HCT116 (cell line): ENCODE measurements around the gene SIL1. TPM values are rescaled to one million over a fixed set of nuclear protein-coding genes. Genes with fewer than 3 reads are reported as not detected.

Experiments
- ATAC-seq: fragments of 200-7000 bp; cut with Tn5 transposase; 2 replicates; pipeline ENCODE4 v1.9.1; 2020; ENCODE audit warnings: mild to moderate bottlenecking, moderate library complexity
- BruUV-seq: library from RNA; stranded (reverse); fragments of 400-500 nt; replicated peaks from 2 replicates; lab custom pipeline; 2021; lab: Mats Ljungman, UMichigan
- CTCF ChIA-PET: fragments of 300-600 bp; sonication (Branson Sonifier 250); formaldehyde crosslinking; loops from one replicate; lab custom pipeline; 2021; ENCODE audit warnings: antibody characterized with exemption; lab: Charles Lee
- POLR2A ChIA-PET: fragments of 300-600, 350-600 bp; sonication (Branson Sonifier 250); formaldehyde crosslinking; loops from one replicate; lab custom pipeline; 2021; ENCODE audit warnings: antibody characterized with exemption; lab: Charles Lee
- RAD21 ChIA-PET, 2 experiments: fragments of 300-600 bp; sonication (Branson Sonifier 250); formaldehyde crosslinking; loops; one replicate each; lab custom pipeline; 2023; ENCODE audit warnings: low total read pairs in 2 of 2; ENCODE audit not compliant: uncharacterized antibody in 2 of 2, unreplicated experiment in 2 of 2, low non-redundant PET in 1 of 2; lab: Charles Lee
- DNase-seq: peaks from one replicate; pipeline ENCODE4 v3.0.0-alpha.2; 2010; ENCODE audit warnings: low read depth, low spot score
- H2AFZ ChIP-seq: fragments of 200-600 bp; shearing (Covaris generic), sonication (generic); 2 replicates; pipeline ENCODE4 v1.6.1; 2017; ENCODE audit warnings: low read depth, mixed run types, mixed read lengths, antibody characterized with exemption, low read length; ENCODE audit not compliant: poor library complexity, severe bottlenecking
- H3K27ac ChIP-seq: 2 replicates; pipeline ENCODE4 v1.5.1; 2012; ENCODE audit warnings: low read depth, low read length
- H3K27me3 ChIP-seq: fragments of 200-600 bp; sonication (generic); 2 replicates; pipeline ENCODE4 v1.6.1; 2016; ENCODE audit warnings: mixed run types, low read length, mixed read lengths; ENCODE audit not compliant: insufficient read depth
- H3K36me3 ChIP-seq, 2 experiments: fragments of 200-500 bp in 1 of 2; fragments of 200-600 bp in 1 of 2; sonication (Bioruptor generic) in 1 of 2; sonication (generic) in 1 of 2; 2 replicates each; pipeline versions ENCODE4 v1.5.1 to v1.6.1; 2014 to 2016; ENCODE audit warnings: low read length in 2 of 2, inconsistent platforms in 1 of 2, mixed read lengths in 1 of 2, mixed run types in 1 of 2; ENCODE audit not compliant: insufficient read depth in 2 of 2, control insufficient read depth in 1 of 2
- H3K4me1 ChIP-seq, 2 experiments: fragments of 200-600 bp in 1 of 2; sonication (generic) in 1 of 2; 2 replicates each; pipeline versions ENCODE4 v1.5.1 to v1.6.1; 2012 to 2017; ENCODE audit warnings: low read length in 2 of 2, inconsistent platforms in 1 of 2, mild to moderate bottlenecking in 1 of 2, mixed read lengths in 1 of 2, mixed run types in 1 of 2, moderate library complexity in 1 of 2; ENCODE audit not compliant: insufficient read depth in 2 of 2, control insufficient read depth in 1 of 2
- H3K4me2 ChIP-seq: fragments of 200-600 bp; sonication (generic); 2 replicates; pipeline ENCODE4 v1.6.1; 2017; ENCODE audit warnings: mixed run types, low read length, mixed read lengths
- H3K4me3 ChIP-seq, 2 experiments: fragments of 200-600 bp in 1 of 2; sonication (generic) in 1 of 2; replicated peaks in 1 of 2; 2 replicates each; pipeline ENCODE4 v1.5.1; 2011 to 2016; ENCODE audit warnings: low read length in 2 of 2, control low read depth in 1 of 2, low read depth in 1 of 2, mild to moderate bottlenecking in 1 of 2, mixed read lengths in 1 of 2, mixed run types in 1 of 2
- H3K79me2 ChIP-seq: fragments of 200-600 bp; sonication (generic); 2 replicates; pipeline ENCODE4 v1.6.1; 2017; ENCODE audit warnings: mild to moderate bottlenecking, mixed run types, low read length, moderate library complexity, mixed read lengths; ENCODE audit not compliant: insufficient read depth
- H3K9ac ChIP-seq: fragments of 200-600 bp; sonication (generic); 2 replicates; pipeline ENCODE4 v1.6.1; 2016; ENCODE audit warnings: low read length, mixed read lengths
- H3K9me2 ChIP-seq: fragments of 200-600 bp; sonication (generic), shearing (Covaris generic); 2 replicates; pipeline ENCODE4 v1.6.1; 2017; ENCODE audit warnings: mixed run types, mild to moderate bottlenecking, moderate library complexity; ENCODE audit not compliant: insufficient read depth
- H3K9me3 ChIP-seq, 2 experiments: fragments of 200-500 bp in 1 of 2; fragments of 200-600 bp in 1 of 2; sonication (Bioruptor generic) in 1 of 2; sonication (generic) in 1 of 2; 2 replicates each; pipeline ENCODE4 v1.6.1; 2014 to 2017; ENCODE audit warnings: low read length in 2 of 2, mixed read lengths in 2 of 2, inconsistent platforms in 1 of 2, low read depth in 1 of 2, mild to moderate bottlenecking in 1 of 2, mixed run types in 1 of 2, moderate library complexity in 1 of 2; ENCODE audit not compliant: control insufficient read depth in 1 of 2, insufficient read depth in 1 of 2
- H4K20me1 ChIP-seq: fragments of 200-600 bp; sonication (generic), shearing (Covaris generic); 2 replicates; pipeline ENCODE4 v1.6.1; 2017; ENCODE audit warnings: mixed run types, mild to moderate bottlenecking, moderate library complexity; ENCODE audit not compliant: insufficient read depth
- CBX3 ChIP-seq: IDR thresholded peaks from 2 replicates; pipeline ENCODE4 v1.6.1; 2012; ENCODE audit warnings: low read depth
- CEBPB ChIP-seq: IDR thresholded peaks from 2 replicates; pipeline ENCODE4 v1.6.1; 2012; ENCODE audit warnings: low read depth
- EGR1 ChIP-seq: IDR thresholded peaks from 2 replicates; pipeline ENCODE4 v1.6.1; 2012; ENCODE audit warnings: low read depth
- ELF1 ChIP-seq: IDR thresholded peaks from 2 replicates; pipeline ENCODE4 v1.6.1; 2012; ENCODE audit warnings: low read depth, borderline replicate concordance
- EZH2 ChIP-seq: fragments of 200-600 bp; sonication (generic); IDR thresholded peaks from 2 replicates; pipeline ENCODE4 v1.6.1; 2017; ENCODE audit warnings: antibody characterized with exemption, mixed run types
- EZH2phosphoT487 ChIP-seq: fragments of 200-600 bp; IDR thresholded peaks from 2 replicates; pipeline ENCODE4 v1.6.1; 2018; ENCODE audit warnings: antibody characterized with exemption, borderline replicate concordance
- FOSL1 ChIP-seq: IDR thresholded peaks from 2 replicates; pipeline ENCODE4 v1.6.1; 2012; ENCODE audit warnings: low read depth
- JUND ChIP-seq: IDR thresholded peaks from 2 replicates; pipeline ENCODE4 v1.6.1; 2012
- POLR2A ChIP-seq: IDR thresholded peaks from 2 replicates; pipeline ENCODE4 v1.7.0; 2011; ENCODE audit warnings: borderline replicate concordance; ENCODE audit not compliant: insufficient read depth, insufficient read length; ENCODE audit errors: extremely low read depth
- POLR2AphosphoS5 ChIP-seq: IDR thresholded peaks from 2 replicates; pipeline ENCODE4 v1.6.1; 2011; ENCODE audit warnings: mild to moderate bottlenecking, low read depth, low read length, moderate library complexity
- SIN3A ChIP-seq: IDR thresholded peaks from 2 replicates; pipeline ENCODE4 v1.6.1; 2012; ENCODE audit warnings: low read depth
- SP1 ChIP-seq: IDR thresholded peaks from 2 replicates; pipeline ENCODE4 v1.6.1; 2012; ENCODE audit warnings: low read depth
- SRF ChIP-seq: IDR thresholded peaks from 2 replicates; pipeline ENCODE4 v1.6.1; 2012; ENCODE audit warnings: low read depth
- TCF7L2 ChIP-seq: IDR thresholded peaks from 2 replicates; pipeline ENCODE4 v1.7.0; 2011; ENCODE audit warnings: borderline replicate concordance, inconsistent platforms; ENCODE audit not compliant: insufficient read depth, insufficient read length; ENCODE audit errors: extremely low read depth
- ZNF274 ChIP-seq: fragments of 200-500 bp; sonication (Bioruptor generic); IDR thresholded peaks from 2 replicates; pipeline ENCODE4 v1.6.1; 2014; ENCODE audit warnings: mild to moderate bottlenecking, low read depth, low read length, inconsistent platforms
- intact Hi-C: fragments of 100-400 bp; cut with micrococcal nuclease; formaldehyde crosslinking; loops from 2 replicates; pipeline ENCODE4 v1.10.0; 2022
- total RNA-seq: library from RNA; stranded (reverse); gene quantifications from one replicate; pipeline ENCODE4 v1.2.1, GENCODE V29; 2021; ENCODE audit not compliant: unreplicated experiment
- TF ChIP-seq, protein P1 (sequence below): IDR thresholded peaks from 2 replicates; pipeline ENCODE4 v1.6.1; 2012; ENCODE audit warnings: low read depth
- TF ChIP-seq, protein P2 (sequence below), 3 experiments: fragments of 200-600 bp in 1 of 3; sonication (generic) in 1 of 3; IDR thresholded peaks in 2 of 3; conservative IDR thresholded peaks in 1 of 3; 2 replicates each; pipeline ENCODE4 v1.5.1; 2012 to 2017; ENCODE audit warnings: low read depth in 2 of 3, low read length in 2 of 3, antibody characterized with exemption in 1 of 3, borderline replicate concordance in 1 of 3, control low read depth in 1 of 3, mild to moderate bottlenecking in 1 of 3, mixed read lengths in 1 of 3, mixed run types in 1 of 3, moderate library complexity in 1 of 3; ENCODE audit not compliant: insufficient read depth in 1 of 3
- TF ChIP-seq, protein P3 (sequence below): IDR thresholded peaks from 2 replicates; pipeline ENCODE4 v1.6.1; 2012
- TF ChIP-seq, protein P4 (sequence below): IDR thresholded peaks from 2 replicates; pipeline ENCODE4 v1.6.1; 2011; ENCODE audit warnings: mild to moderate bottlenecking, low read length, moderate library complexity; ENCODE audit not compliant: insufficient replicate concordance; ENCODE audit errors: extremely low read depth

Gene SIL1
- total RNA-seq, 1 experiment from 2014 or later = 34.0 TPM

DNA sequence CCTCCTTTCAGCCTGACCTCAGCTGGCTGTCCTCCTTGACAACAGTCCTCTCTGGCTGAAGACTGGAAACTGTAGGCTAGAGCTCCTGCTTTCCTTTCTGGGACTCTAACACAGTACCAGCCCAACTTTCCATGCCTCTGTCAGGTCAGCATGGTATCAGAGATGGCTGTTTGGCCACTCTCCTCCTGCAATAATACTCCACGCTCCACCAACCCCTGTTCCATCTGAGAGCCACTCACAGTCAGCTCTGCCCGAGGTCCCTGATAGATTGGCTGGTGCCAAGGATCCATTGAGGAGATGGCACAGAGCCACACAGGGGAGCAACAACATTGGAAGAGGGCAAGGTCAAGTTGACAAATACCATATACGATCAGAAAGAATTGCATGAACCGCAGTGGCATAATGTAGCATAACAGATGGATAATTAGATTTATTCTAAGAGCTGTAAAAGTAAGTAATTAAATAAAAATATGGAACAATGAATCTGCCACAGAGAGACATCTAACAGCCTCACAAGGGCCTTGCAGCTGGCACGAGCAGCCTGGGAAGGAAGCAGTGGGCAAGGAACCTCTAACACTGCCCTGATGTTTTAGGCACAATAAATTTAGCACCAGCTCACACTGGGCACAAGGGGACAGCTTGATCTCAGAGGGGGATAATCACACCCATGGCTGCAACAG is 228.7 kb downstream of the SIL1 start:
- no peaks in the 10 kb centered on the region for H3K27me3 ChIP-seq
- no peak overlapping the region for H3K4me3 ChIP-seq
- H3K79me2 ChIP-seq = no peaks in the 10 kb centered on the region
- H3K36me3 ChIP-seq = no peaks in the 10 kb centered on the region
- ATAC-seq = no peak
- BruUV-seq = no TSS peak
- no peak overlapping the region for H2AFZ ChIP-seq
- H4K20me1 ChIP-seq = no peaks in the 10 kb centered on the region
- no peak overlapping the region for H3K27ac ChIP-seq
- DNase-seq = no peak
- no peak overlapping the region for H3K9ac ChIP-seq
- CTCF ChIA-PET = no interaction called here
- H3K4me2 ChIP-seq = no peak overlapping the region
- no peaks in the 10 kb centered on the region for H3K9me3 ChIP-seq
- peaks cover 14 to 23% of the 10 kb centered on the region in 2 experiments for H3K4me1 ChIP-seq
- intact Hi-C loops = no loop called here
- RAD21 ChIA-PET = no interaction called here
- H3K9me2 ChIP-seq = no peaks in the 10 kb centered on the region
- no peak for TF ChIP-seq POLR2A
- TF ChIP-seq JUND = no peak
- no peak for TF ChIP-seq FOSL1
- TF ChIP-seq SP1 = no peak
- no peak for TF ChIP-seq CEBPB
- TF ChIP-seq, protein P1, sequence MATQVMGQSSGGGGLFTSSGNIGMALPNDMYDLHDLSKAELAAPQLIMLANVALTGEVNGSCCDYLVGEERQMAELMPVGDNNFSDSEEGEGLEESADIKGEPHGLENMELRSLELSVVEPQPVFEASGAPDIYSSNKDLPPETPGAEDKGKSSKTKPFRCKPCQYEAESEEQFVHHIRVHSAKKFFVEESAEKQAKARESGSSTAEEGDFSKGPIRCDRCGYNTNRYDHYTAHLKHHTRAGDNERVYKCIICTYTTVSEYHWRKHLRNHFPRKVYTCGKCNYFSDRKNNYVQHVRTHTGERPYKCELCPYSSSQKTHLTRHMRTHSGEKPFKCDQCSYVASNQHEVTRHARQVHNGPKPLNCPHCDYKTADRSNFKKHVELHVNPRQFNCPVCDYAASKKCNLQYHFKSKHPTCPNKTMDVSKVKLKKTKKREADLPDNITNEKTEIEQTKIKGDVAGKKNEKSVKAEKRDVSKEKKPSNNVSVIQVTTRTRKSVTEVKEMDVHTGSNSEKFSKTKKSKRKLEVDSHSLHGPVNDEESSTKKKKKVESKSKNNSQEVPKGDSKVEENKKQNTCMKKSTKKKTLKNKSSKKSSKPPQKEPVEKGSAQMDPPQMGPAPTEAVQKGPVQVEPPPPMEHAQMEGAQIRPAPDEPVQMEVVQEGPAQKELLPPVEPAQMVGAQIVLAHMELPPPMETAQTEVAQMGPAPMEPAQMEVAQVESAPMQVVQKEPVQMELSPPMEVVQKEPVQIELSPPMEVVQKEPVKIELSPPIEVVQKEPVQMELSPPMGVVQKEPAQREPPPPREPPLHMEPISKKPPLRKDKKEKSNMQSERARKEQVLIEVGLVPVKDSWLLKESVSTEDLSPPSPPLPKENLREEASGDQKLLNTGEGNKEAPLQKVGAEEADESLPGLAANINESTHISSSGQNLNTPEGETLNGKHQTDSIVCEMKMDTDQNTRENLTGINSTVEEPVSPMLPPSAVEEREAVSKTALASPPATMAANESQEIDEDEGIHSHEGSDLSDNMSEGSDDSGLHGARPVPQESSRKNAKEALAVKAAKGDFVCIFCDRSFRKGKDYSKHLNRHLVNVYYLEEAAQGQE = no peak
- TF ChIP-seq TCF7L2 = no peak
- no peak for TF ChIP-seq ZNF274
- TF ChIP-seq, protein P2, sequence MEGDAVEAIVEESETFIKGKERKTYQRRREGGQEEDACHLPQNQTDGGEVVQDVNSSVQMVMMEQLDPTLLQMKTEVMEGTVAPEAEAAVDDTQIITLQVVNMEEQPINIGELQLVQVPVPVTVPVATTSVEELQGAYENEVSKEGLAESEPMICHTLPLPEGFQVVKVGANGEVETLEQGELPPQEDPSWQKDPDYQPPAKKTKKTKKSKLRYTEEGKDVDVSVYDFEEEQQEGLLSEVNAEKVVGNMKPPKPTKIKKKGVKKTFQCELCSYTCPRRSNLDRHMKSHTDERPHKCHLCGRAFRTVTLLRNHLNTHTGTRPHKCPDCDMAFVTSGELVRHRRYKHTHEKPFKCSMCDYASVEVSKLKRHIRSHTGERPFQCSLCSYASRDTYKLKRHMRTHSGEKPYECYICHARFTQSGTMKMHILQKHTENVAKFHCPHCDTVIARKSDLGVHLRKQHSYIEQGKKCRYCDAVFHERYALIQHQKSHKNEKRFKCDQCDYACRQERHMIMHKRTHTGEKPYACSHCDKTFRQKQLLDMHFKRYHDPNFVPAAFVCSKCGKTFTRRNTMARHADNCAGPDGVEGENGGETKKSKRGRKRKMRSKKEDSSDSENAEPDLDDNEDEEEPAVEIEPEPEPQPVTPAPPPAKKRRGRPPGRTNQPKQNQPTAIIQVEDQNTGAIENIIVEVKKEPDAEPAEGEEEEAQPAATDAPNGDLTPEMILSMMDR (IDR thresholded peaks at IDR 0.05 in 2 of 3, conservative IDR thresholded peaks at IDR 0.05 in 1 of 3; ENCODE audit: borderline replicate concordance in 1 of 3, insufficient read depth in 1 of 3, low read depth in 2 of 3, low read length in 2 of 3) = no peak
- TF ChIP-seq, protein P3, sequence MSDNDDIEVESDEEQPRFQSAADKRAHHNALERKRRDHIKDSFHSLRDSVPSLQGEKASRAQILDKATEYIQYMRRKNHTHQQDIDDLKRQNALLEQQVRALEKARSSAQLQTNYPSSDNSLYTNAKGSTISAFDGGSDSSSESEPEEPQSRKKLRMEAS = no peak
- no peak for TF ChIP-seq POLR2AphosphoS5
- TF ChIP-seq CBX3 = no peak
- no peak for TF ChIP-seq EZH2phosphoT487
- no peak for TF ChIP-seq EZH2
- TF ChIP-seq SRF = no peak
- no peak for TF ChIP-seq SIN3A
- TF ChIP-seq ELF1 = no peak
- TF ChIP-seq EGR1 = no peak
- TF ChIP-seq, protein P4, sequence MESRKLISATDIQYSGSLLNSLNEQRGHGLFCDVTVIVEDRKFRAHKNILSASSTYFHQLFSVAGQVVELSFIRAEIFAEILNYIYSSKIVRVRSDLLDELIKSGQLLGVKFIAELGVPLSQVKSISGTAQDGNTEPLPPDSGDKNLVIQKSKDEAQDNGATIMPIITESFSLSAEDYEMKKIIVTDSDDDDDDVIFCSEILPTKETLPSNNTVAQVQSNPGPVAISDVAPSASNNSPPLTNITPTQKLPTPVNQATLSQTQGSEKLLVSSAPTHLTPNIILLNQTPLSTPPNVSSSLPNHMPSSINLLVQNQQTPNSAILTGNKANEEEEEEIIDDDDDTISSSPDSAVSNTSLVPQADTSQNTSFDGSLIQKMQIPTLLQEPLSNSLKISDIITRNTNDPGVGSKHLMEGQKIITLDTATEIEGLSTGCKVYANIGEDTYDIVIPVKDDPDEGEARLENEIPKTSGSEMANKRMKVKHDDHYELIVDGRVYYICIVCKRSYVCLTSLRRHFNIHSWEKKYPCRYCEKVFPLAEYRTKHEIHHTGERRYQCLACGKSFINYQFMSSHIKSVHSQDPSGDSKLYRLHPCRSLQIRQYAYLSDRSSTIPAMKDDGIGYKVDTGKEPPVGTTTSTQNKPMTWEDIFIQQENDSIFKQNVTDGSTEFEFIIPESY = no peak
- POLR2A ChIA-PET = no interaction called here
